ENCODE data around the gene VPS26A.

The VPS26A gene

GRCh38 chr10:69123747-69124562, at the start of gene VPS26A:
Gene VPS26A, plus strand, starts transcription at chr10:69124178. Its CDS starts 100 bp downstream, at chr10:69124278.
- peak; percentile 92 for DNase-seq

DNA sequence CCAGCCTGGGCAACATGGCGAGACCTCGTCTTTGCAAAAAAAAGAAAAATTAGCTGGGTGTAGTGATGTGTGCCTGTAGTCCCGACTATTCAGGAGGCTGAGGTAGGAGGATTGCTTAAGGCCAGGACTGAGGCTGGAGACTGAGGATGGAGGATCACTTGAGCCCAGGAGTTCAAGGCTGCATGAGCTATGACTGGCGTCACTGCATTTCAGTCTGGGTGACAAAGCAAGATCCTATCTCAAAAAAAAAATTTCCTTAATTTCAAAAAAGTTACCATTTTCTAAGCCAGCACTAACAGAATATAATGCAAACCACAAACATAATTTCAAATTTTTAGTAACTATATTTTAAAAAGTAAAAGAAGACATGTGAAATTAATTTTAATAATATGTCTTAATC, 49.4 kb upstream of the VPS26A start:
- DNase-seq: no peak

DNA sequence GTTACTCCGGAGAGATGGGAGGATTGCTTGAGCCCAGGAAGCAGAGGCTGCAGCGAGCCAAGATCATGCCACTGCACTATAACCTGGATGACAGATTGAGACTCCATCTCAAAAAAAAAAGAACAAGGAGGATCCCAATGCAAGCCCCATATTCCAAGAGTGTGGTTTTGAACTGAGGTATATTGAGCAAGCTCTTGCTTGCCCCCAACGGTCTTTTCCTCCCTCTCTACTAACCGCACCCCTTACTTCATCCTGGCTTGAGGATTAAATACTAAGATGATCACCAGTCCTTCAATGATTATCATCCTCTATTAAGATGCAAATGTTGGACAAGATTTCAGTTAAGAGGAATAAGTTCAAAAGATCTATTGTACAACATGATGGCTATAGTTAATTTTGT, 48.5 kb upstream of the VPS26A start:
- no peak for DNase-seq

- no peak for DNase-seq
These were observed 45.7 kb upstream of the VPS26A start for GRCh38 chr10:69078311-69078710.

DNA sequence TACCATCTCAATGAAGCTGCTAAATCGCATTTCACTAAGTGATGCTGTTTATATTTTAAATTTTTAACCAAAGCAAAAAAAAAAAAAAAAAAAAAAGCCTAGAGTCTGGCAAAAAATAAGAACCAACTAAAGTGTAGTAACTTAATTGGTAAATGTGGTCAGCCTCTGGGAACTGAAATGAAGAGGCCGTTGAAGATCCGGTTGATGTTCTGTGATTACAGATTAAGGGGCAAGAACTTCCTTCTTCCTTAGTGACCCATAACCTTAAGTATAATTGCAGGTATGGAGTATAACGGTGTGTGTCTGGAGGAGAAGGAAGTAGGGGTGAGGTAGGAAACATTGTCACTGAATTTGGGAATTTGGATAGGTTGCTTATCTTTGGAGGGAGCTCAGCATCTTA, 43.8 kb upstream of the VPS26A start:
- no peak for DNase-seq

GRCh38 chr10:69086001-69086509, 37.9 kb upstream of the VPS26A start:
- DNase-seq: no peak

- no peak for DNase-seq
These were observed 36.1 kb upstream of the VPS26A start, which contains the start of gene SRGN for GRCh38 chr10:69087590-69088470. Gene SRGN, plus strand, starts transcription at chr10:69088103. Its CDS starts 55 bp downstream, at chr10:69088158.

DNA sequence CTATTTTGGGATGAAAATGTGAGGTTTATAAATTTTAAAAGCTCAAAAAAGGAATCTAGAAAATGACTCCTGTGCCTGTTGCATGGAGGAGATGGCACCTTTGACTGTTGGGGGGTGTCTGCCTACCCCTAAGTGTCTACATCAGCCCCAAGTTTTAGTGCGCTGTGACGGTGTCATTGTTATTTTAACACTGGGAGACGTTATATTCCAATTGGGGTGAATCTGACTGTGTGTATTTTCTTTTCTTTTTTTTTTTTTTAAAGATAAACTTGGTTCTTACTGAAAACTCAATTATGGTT, 35.6 kb upstream of the VPS26A start:
- DNase-seq: no peak

DNA sequence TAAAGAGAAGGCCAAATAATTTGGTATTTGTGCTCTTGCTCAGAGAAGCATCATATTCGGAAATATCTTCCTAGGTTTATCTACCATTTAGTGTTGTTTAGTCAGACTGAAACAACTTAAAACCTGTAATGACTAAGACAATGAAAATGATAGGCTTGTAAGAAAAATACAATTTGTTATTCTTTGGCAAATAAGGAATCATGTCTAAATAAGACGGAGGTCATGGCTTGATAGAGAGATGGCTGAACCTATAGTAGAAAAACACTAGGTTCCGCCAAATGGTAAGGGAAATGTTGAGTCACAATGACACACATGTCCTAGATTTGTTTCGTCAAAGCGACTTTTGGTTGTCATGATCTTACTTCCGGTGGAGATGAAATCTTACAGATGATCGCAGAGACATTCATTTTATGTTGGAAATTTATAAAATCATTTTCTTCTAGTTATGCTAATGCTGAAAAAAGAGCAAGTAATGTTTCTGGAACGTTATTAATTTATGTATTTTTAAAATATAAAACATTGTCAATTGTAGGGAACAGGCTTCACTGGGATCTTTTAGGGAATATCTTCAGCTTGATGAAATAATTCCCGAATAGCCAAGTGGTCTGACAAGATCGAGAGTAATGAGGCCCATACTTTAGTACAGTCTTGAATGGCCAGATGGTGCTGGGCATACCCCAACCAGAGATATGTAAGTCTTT, 35.0 kb upstream of the VPS26A start:
- no peak for DNase-seq

DNA sequence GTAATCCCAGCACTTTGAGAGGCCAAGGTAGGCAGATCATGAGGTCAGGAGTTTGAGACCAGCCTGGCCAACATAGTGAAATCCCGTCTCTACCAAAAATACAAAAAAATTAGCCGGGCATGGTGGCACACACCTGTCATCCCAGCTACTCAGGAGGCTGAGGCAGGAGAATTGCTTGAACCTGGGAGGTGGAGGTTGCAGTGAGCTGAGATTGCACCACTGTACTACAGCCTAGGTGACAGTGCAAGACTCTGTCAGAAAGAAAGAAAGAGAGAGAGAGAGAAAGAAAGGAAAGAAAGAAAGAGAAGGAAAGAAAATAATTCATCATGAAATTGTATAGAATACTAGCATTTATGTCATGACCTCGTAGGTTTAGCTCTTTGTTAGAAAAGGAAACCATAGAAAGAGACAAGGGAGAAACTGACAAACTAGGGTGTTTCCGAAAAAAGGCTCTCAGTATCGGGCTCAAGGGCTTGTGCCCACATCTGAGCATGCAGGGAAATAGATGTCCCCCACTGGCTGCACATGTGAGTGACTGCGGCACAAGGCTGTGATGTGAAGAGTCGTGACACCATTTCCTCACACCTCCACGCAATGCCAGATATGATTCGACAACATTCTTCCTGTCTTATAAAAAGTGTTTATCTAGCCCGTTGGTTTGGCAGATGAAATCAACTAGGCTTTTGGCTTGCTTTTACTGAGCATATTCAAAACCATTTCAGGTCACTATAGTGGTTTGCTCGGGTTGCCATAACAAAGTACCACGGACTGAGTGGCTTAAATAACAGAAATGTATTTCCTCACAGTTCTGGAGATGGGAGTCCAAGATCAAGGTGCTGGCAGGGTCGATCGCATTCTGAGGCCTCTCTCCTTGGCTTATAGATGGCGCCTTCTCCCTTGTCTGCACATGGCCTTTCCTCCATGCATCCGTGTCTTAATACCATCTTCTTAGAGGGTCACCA, 34.1 kb upstream of the VPS26A start:
- no peak for DNase-seq

DNA sequence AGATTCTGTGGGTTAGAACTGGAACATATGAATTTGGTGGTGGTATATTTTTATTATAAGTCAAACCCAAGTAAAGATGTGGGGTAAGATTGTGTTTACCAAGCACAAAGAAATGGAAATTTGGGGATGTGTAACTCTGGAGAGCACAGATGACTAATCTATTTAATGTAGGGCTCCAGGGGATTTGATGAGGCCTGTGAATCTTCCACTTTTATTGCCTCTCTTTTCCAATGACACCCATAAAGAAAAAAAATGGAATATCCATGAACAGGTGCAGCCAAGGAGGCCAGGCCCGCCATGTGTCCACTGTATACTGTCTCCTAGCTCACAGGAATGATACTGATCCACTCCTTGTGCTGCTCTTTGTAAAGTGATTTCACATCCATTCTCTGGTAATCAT, 33.3 kb upstream of the VPS26A start:
- DNase-seq: no peak

GRCh38 chr10:69091143-69091651, 32.8 kb upstream of the VPS26A start:
- DNase-seq: no peak

GRCh38 chr10:69092959-69093850, 30.8 kb upstream of the VPS26A start:
- DNase-seq: peak; percentile 23

- DNase-seq: no peak
These were observed 30.0 kb upstream of the VPS26A start for GRCh38 chr10:69093933-69094332.

- no peak for DNase-seq
These were observed 27.9 kb upstream of the VPS26A start for GRCh38 chr10:69096045-69096444.

DNA sequence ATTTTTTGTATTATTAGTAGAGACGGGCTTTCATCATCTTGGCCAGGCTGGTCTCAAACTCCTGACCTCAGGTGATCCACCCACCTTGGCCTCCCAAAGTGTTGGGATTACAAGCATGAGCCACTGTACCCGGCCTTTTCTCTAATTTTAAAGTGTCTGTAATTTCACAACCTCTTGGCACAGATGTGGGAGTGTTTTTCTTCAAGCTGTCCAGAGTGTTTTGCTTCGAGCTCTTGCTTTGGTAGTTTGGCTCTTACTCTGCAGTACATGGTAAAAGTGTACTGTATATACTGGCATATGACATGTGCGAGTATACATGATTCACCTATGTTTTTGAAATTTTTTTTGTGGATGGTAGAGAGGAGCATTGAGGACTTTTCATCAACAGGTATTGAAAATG, 26.2 kb upstream of the VPS26A start:
- no peak for DNase-seq

DNA sequence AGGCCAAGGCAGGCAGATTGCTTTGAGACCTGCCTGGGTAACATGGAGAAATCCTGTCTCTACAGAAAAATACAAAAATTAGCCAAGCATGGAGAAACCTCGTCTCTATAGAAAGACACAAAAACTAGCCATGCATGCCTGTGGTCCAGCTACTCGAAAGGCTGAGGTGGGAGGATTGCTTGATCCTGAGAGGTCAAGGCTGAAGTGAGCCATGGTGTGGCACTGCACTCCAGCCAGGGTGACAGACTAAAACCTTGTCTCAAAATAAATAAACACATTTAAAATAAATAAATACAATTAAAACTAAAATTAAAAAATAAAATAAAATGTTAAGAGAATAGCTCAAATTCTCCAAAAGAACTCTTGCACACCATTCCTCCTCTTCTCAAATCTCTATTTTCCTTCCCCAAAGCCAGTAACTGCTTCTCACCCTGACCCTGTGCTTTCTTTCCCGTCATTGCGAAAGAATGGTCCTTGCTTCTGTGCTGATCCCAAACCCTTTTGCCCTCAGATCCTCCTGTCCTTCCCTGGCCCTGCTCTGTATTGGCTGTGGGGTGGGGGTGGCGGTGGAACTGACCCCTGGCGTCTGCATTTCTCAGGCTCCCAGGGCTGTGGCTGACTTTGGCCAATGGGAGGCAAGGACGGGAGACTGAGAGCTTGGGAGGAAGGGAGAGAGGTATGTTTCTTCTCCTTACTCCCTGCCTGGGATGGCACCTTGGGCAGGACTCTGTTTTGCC, 23.7 kb upstream of the VPS26A start:
- DNase-seq: no peak

DNA sequence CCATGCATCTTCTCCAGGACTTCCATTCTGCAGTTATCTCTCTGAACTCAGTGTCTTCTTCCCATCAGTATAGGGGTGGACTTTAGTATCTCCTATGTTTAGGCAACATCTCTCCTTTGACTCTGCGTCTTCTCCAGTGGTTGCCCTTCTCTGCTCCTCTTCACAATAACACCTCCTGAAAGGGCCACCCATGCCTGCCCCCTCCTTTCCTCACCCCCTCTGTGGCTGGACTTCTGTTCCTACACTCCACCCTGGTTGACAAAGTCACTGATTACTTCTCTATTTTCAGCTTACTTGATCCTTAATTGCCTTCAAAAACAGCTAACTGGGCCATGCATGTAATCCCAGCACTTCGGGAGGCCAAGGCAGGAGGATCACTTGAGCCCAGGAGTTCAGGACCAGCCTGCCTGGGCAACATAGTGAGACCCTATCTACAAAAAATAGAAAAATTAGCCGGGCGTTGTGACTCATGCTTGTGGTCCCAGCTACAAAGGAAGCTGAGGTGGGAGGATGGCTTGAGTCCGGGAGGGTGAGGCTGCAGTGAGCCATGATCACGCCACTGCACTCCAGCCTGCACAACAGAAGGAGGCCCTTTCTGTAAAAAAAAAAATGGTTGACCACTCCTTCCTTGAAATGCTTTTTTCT, 22.4 kb upstream of the VPS26A start:
- DNase-seq: no peak

- DNase-seq: no peak
These were observed 21.5 kb upstream of the VPS26A start for GRCh38 chr10:69102440-69102839.

DNA sequence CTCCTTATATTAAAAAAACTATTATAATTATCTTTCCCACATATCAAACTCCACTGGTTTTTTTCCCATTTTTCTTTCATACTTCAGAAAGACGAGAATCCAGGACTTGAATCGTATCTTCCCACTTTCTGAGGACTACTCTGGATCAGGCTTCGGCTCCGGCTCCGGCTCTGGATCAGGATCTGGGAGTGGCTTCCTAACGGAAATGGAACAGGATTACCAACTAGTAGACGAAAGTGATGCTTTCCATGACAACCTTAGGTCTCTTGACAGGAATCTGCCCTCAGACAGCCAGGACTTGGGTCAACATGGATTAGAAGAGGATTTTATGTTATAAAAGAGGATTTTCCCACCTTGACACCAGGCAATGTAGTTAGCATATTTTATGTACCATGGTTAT, 20.2 kb upstream of the VPS26A start:
- DNase-seq: no peak
